ENCODE measurements around the gene RAB8A. TPM values are rescaled to one million over a fixed set of nuclear protein-coding genes. Genes with fewer than 3 reads are reported as not detected.

The RAB8A gene
- total RNA-seq, 1 donor from 2014 or later, result 247 TPM

- H3K27me3 Mint-ChIP-seq, result no peaks in the 10 kb centered on the region
- no peak for DNase-seq
- no peak overlapping the region for H3K27ac Mint-ChIP-seq
Observed at GRCh38 chr19:16153582-16154336, 42.1 kb downstream of the RAB8A start.

DNA sequence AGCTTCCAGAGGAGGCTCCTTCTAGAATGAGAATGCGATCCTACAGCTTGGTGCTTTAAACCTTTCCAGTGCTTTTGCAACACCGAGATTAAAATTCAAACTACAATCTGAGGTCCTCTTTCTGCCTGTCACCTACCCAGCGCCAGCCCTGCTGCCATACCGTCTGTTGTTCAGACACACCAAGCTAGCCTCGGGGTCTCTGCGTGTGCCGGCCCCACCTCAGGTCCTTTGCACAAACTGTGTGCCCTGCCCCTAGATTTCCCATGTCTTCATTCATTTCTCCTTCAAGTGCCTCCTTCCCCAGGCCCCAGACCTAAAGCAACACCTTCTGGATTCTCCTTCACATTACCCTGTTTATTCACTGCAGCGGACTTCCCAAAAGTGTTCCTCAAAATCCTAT, 42.9 kb downstream of the RAB8A start:
- Mint-ChIP-seq H3K4me3 (no peak overlapping the region), H3K27me3 (no peaks in the 10 kb centered on the region), H3K4me1 (peaks cover 13% of the 10 kb centered on the region), H3K9me3 (no peaks in the 10 kb centered on the region), H3K27ac (no peak overlapping the region), H3K36me3 (ENCODE audit: low read depth) (peaks cover 67% of the 10 kb centered on the region)
- intact Hi-C loops (cut with micrococcal nuclease), result no loop called here
- DNase-seq, result no peak

More at GRCh38 chr19:16153582-16154336, 42.1 kb downstream of the RAB8A start:
- Mint-ChIP-seq H3K36me3 (ENCODE audit: low read depth) (peaks cover 73% of the 10 kb centered on the region), H3K9me3 (no peaks in the 10 kb centered on the region), H3K4me1 (peaks cover 20% of the 10 kb centered on the region), H3K4me3 (no peak overlapping the region)
- intact Hi-C loops (cut with micrococcal nuclease), result no loop called here

DNA sequence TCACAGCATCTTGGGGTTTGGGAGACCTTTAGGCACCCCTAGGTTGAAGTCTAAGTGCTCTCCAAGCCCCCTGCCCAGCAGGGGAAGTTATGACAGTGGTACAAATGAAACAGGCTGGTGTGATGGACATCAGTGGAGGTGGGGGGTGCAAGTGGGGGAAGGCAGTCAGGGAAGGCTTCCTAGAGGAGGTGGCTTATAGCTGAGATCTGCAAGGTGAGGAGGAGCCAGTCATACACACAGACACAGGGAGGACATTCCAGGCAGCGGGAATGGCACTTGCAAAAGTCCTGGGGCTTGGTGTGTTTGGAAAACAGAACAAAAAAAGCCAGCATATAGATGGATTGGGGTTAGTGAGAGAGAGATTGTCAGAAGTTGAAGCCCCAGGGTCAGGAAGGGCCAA, 43.4 kb downstream of the RAB8A start:
- intact Hi-C loops (cut with micrococcal nuclease), result no loop called here
- H3K9me3 Mint-ChIP-seq, result no peaks in the 10 kb centered on the region
- H3K27ac Mint-ChIP-seq, result no peak overlapping the region
- H3K36me3 Mint-ChIP-seq (ENCODE audit: low read depth), result peaks cover 67% of the 10 kb centered on the region
- H3K27me3 Mint-ChIP-seq, result no peaks in the 10 kb centered on the region
- H3K4me1 Mint-ChIP-seq, result peaks cover 11% of the 10 kb centered on the region
- H3K4me3 Mint-ChIP-seq, result no peak overlapping the region
- no peak for DNase-seq

GRCh38 chr19:16156904-16157303, 45.2 kb downstream of the RAB8A start:
- H3K27me3 Mint-ChIP-seq, result no peaks in the 10 kb centered on the region
- no peaks in the 10 kb centered on the region for H3K9me3 Mint-ChIP-seq
- peaks cover 58% of the 10 kb centered on the region for H3K36me3 Mint-ChIP-seq (ENCODE audit: low read depth)
- DNase-seq, result no peak
- H3K27ac Mint-ChIP-seq, result no peak overlapping the region
- H3K4me3 Mint-ChIP-seq, result no peak overlapping the region
- H3K4me1 Mint-ChIP-seq, result peaks cover 27% of the 10 kb centered on the region
- intact Hi-C loops (cut with micrococcal nuclease), result no loop called here

DNA sequence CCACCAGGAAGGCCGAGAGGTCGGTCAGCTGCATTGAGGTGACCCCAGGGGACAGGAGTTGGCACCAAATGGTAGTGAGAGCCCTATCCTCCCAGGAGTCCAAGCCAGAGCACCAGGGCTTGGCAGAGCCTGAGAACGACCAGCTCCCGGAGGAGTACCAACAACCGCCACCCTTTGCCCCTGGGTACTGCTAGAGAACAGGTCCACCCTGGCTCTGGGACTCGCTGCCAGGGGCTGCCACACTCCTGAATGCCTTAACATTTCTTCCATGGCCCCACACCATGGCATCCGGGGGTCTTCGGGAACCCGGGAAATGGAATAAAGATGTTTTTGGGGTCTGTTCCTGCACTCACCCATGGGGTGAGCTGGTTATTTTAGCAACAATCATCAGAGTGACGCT, 45.9 kb downstream of the RAB8A start:
- Mint-ChIP-seq H3K36me3 (ENCODE audit: low read depth) (peaks cover 55% of the 10 kb centered on the region), H3K27ac (no peak overlapping the region)

DNA sequence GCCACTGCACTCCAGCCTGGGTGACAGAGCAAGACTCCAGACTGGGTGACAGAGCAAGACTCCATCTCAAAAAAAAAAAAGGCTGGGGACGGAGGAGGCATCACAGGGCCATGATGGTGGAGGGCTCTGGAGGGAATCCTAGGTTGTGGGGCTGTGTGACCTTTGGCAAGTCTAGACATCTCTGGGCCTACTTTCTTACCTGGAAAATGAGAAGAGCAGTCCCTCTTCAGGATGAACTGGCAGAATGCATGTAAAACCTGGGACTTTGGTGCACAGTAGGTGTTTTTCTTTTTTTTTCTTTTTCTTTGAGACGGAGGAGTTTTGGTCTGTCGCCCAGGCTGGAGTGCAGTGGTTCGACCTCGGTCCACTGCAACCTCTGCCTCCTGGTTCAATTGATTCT, 48.0 kb downstream of the RAB8A start:
- H3K4me1 Mint-ChIP-seq, result peaks cover 21% of the 10 kb centered on the region
- no peak overlapping the region for H3K4me3 Mint-ChIP-seq
- peaks cover 35% of the 10 kb centered on the region for H3K36me3 Mint-ChIP-seq (ENCODE audit: low read depth)
- DNase-seq, result no peak
- H3K27me3 Mint-ChIP-seq, result no peaks in the 10 kb centered on the region
- no peak overlapping the region for H3K27ac Mint-ChIP-seq
- intact Hi-C loops (cut with micrococcal nuclease), result loop anchor here (2.0 kb wide), 4 partner anchors 17 to 81 kb away; partner anchors contain the start of genes FAM32A, HSH2D and RAB8A
- H3K9me3 Mint-ChIP-seq, result no peaks in the 10 kb centered on the region

More for the DNA sequence above, 45.9 kb downstream of the RAB8A start:
- no peaks in the 10 kb centered on the region for H3K27me3 Mint-ChIP-seq
- intact Hi-C loops (cut with micrococcal nuclease), result no loop called here
- no peak for DNase-seq
- H3K4me1 Mint-ChIP-seq, result peaks cover 28% of the 10 kb centered on the region
- H3K9me3 Mint-ChIP-seq, result no peaks in the 10 kb centered on the region
- no peak overlapping the region for H3K4me3 Mint-ChIP-seq

DNA sequence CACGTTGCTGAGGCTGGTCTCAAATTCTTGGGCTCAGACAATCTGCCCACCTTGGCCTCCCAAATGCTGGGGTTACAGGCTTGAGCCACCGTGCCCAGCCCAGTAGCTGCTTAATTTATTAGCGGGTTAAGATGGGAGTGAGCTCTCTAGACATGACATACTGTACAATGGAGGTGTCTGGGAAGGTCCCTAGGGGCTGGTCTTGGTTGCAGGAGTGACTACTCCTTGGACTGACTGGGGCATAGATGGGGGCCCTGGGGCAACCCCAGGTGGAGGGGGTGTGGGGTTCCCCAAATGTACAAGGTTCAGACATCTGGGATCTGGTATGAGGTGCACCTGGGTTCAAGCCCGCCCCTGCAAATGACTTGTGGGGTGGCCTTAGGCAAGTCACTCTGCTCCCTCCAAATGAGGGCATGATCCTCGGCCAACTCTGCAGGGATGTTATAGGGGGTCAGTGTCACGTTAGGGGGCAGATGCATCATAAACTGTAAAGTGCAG, 48.8 kb downstream of the RAB8A start:
- intact Hi-C loops (cut with micrococcal nuclease), result loop anchor here (2.0 kb wide), 4 partner anchors 18 to 82 kb away; partner anchors contain the start of genes FAM32A, HSH2D and RAB8A
- H3K9me3 Mint-ChIP-seq, result no peaks in the 10 kb centered on the region

DNA sequence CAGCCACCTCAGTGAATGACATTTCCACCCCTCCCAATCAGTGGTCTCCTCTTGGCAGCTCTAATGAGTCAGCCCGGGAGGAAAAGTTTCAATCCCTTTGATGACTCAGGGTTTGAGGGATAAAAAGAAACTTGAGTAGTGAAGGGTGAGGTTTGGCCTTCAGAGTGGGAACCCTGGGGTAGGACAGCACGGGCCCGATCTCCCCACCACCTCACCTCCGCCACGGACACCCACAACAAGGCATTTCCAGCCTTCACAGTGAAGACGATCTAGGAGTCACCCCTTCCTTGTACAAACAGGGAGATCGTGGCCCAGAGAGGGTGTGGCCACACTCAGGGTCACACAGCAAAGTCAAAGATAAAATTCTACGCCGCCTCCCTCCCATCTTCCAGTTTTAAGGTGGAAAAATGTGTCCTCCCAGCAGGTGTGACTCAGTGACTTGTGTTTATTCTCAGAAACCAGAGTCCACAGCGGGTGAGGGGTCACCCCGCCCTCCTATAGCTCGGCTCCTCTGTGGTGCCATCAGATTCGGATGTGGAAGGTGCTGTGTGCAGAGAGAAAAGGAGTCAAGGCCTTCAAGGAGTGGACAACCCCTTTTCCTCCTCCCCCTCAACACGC, 49.4 kb downstream of the RAB8A start:
- Mint-ChIP-seq H3K27ac (peak overlapping the region; percentile 86), H3K4me3 (peak overlapping the region; percentile 68), H3K27me3 (no peaks in the 10 kb centered on the region), H3K36me3 (ENCODE audit: low read depth) (peaks cover 23% of the 10 kb centered on the region), H3K4me1 (peaks cover 17% of the 10 kb centered on the region), H3K9me3 (no peaks in the 10 kb centered on the region)
- DNase-seq, result peak; percentile 68
- intact Hi-C loops (cut with micrococcal nuclease), result loop anchor here (1.0 to 2.0 kb wide), 5 partner anchors 18 to 82 kb away; partner anchors contain the start of genes FAM32A, HSH2D and RAB8A

More for the DNA sequence above, 48.8 kb downstream of the RAB8A start:
- Mint-ChIP-seq H3K27me3 (no peaks in the 10 kb centered on the region), H3K27ac (peak overlapping the region; percentile 86), H3K4me3 (peak overlapping the region; percentile 68), H3K4me1 (peaks cover 17% of the 10 kb centered on the region), H3K36me3 (ENCODE audit: low read depth) (peaks cover 27% of the 10 kb centered on the region)
- DNase-seq, result no peak

GRCh38 chr19:16161840-16162239, 50.2 kb downstream of the RAB8A start:
- no peaks in the 10 kb centered on the region for H3K9me3 Mint-ChIP-seq

GRCh38 chr19:16164222-16164890, 52.7 kb downstream of the RAB8A start:
- intact Hi-C loops (cut with micrococcal nuclease), result no loop called here

More at GRCh38 chr19:16161840-16162239, 50.2 kb downstream of the RAB8A start:
- Mint-ChIP-seq H3K4me1 (peaks cover 17% of the 10 kb centered on the region), H3K27ac (peak overlapping the region; percentile 66), H3K4me3 (no peak overlapping the region), H3K36me3 (ENCODE audit: low read depth) (peaks cover 16% of the 10 kb centered on the region), H3K27me3 (no peaks in the 10 kb centered on the region)
- intact Hi-C loops (cut with micrococcal nuclease), result loop anchor here (1.0 to 2.0 kb wide), 5 partner anchors 19 to 83 kb away; partner anchors contain the start of genes FAM32A, HSH2D and RAB8A
- no peak for DNase-seq

GRCh38 chr19:16166417-16166816, 54.7 kb downstream of the RAB8A start:
- Mint-ChIP-seq H3K4me3 (no peak overlapping the region), H3K36me3 (ENCODE audit: low read depth) (no peaks in the 10 kb centered on the region), H3K4me1 (peaks cover 12% of the 10 kb centered on the region), H3K9me3 (no peaks in the 10 kb centered on the region), H3K27me3 (no peaks in the 10 kb centered on the region), H3K27ac (no peak overlapping the region)
- intact Hi-C loops (cut with micrococcal nuclease), result no loop called here
- DNase-seq, result no peak

More at GRCh38 chr19:16164222-16164890, 52.7 kb downstream of the RAB8A start:
- Mint-ChIP-seq H3K27ac (no peak overlapping the region), H3K4me1 (peaks cover 24% of the 10 kb centered on the region), H3K9me3 (no peaks in the 10 kb centered on the region), H3K4me3 (no peak overlapping the region), H3K27me3 (no peaks in the 10 kb centered on the region), H3K36me3 (ENCODE audit: low read depth) (no peaks in the 10 kb centered on the region)
- DNase-seq, result no peak

DNA sequence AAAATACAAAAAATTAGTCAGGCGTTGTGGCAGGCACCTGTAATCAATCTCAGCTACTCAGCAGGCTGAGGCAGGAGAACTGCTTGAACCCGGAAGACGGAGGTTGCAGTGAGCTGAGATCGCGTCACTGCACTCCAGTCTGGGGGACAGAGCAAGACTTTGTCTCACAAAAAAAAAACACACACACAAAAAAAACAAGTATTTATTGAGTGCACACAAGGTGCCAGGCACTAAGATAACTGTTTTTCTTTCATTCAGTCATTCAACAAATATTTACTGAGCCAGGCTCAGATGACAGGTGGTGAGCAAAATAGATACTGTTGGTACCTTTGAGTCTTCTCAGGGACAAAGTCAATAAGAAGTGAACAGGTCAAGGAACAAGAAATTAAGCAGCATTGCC, 55.4 kb downstream of the RAB8A start:
- intact Hi-C loops (cut with micrococcal nuclease), result no loop called here
- no peaks in the 10 kb centered on the region for H3K27me3 Mint-ChIP-seq
- no peaks in the 10 kb centered on the region for H3K36me3 Mint-ChIP-seq (ENCODE audit: low read depth)
- H3K9me3 Mint-ChIP-seq, result no peaks in the 10 kb centered on the region
- DNase-seq, result no peak
- no peak overlapping the region for H3K27ac Mint-ChIP-seq
- H3K4me3 Mint-ChIP-seq, result no peak overlapping the region
- peaks cover 7% of the 10 kb centered on the region for H3K4me1 Mint-ChIP-seq

DNA sequence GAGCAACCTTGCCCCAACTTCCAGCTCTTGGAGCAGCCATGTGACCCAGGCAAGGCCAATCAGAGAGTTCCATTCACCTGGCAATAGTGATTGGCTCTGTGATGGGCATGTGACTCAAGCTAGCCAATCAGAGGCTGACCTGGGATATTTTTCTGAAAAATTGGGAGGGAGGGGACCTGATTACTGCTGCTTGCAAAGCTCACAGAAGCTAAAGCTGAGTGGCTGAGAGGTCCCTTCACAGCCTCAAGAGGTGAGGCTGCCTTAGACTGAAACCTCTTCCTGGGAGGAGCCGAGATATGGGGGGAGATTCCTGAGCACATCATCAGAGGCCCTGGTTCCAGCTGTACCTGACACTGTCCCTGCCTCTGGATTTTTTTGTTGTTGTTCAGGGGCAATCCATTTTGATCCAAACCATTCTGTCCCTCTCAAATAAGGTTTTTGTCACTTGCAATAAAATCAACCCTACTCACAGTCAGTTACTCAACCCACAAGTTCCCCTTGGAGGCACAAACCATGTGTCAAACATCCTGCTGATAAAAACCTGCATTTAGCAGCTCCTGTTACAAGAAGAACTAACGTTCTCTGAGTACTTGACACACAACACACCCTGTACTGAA, 56.9 kb downstream of the RAB8A start:
- Mint-ChIP-seq H3K36me3 (ENCODE audit: low read depth) (no peaks in the 10 kb centered on the region), H3K4me1 (peaks cover 15% of the 10 kb centered on the region), H3K4me3 (no peak overlapping the region), H3K9me3 (no peaks in the 10 kb centered on the region), H3K27ac (peak overlapping the region; percentile 60), H3K27me3 (peaks cover 4% of the 10 kb centered on the region)
- intact Hi-C loops (cut with micrococcal nuclease), result no loop called here
- no peak for DNase-seq
